MCF 10A (cell line): ENCODE data around the gene CNOT4. TPM values are rescaled to one million over a fixed set of nuclear protein-coding genes. Genes with fewer than 3 reads are reported as not detected.

Experiments used
- BruUV-seq: library from RNA; stranded (reverse); fragments of 400-500 nt; replicated peaks from 2 replicates; lab custom pipeline; 2021; lab: Mats Ljungman, UMichigan
- CTCF ChIA-PET: fragments of 300-600 bp; sonication (Branson Sonifier 250); formaldehyde crosslinking; extraction: SDS; loops from one replicate; lab custom pipeline; 2021; ENCODE audit warnings: antibody characterized with exemption, inconsistent platforms; lab: Yijun Ruan, JAX
- POLR2A ChIA-PET: fragments of 300-600, 350-650 bp; sonication (Branson Sonifier 250); formaldehyde crosslinking; extraction: SDS; loops from one replicate; lab custom pipeline; 2020; ENCODE audit warnings: antibody characterized with exemption, inconsistent platforms; lab: Yijun Ruan, JAX
- DNase-seq: peaks from one replicate; pipeline ENCODE4 v3.0.0-alpha.2; 2018; ENCODE audit not compliant: unreplicated experiment
- H3K27ac Mint-ChIP-seq: one replicate; pipeline ENCODE4 v1.8.0; 2022; ENCODE audit warnings: mild to moderate bottlenecking, low read depth, mixed read lengths; ENCODE audit not compliant: unreplicated experiment
- H3K27me3 Mint-ChIP-seq: one replicate; pipeline ENCODE4 v1.8.0; 2022; ENCODE audit warnings: mixed read lengths; ENCODE audit not compliant: insufficient read depth, unreplicated experiment
- H3K36me3 Mint-ChIP-seq: one replicate; pipeline ENCODE4 v1.8.0; 2022; ENCODE audit warnings: mild to moderate bottlenecking, moderate library complexity, mixed read lengths; ENCODE audit not compliant: insufficient read depth, unreplicated experiment
- H3K4me1 Mint-ChIP-seq: one replicate; pipeline ENCODE4 v1.8.0; 2022; ENCODE audit warnings: mixed read lengths; ENCODE audit not compliant: insufficient read depth, unreplicated experiment
- H3K4me3 Mint-ChIP-seq: one replicate; pipeline ENCODE4 v1.8.0; 2022; ENCODE audit warnings: mild to moderate bottlenecking, moderate library complexity, mixed read lengths; ENCODE audit not compliant: unreplicated experiment
- H3K9me3 Mint-ChIP-seq: one replicate; pipeline ENCODE4 v1.8.0; 2022; ENCODE audit warnings: mixed read lengths; ENCODE audit not compliant: unreplicated experiment
- CTCF ChIP-seq: fragments of 200-600 bp; IDR thresholded peaks from one replicate; pipeline ENCODE4 v1.8.0; 2022; ENCODE audit warnings: antibody characterized with exemption, mild to moderate bottlenecking; ENCODE audit not compliant: unreplicated experiment
- intact Hi-C: fragments of 100-400 bp; cut with micrococcal nuclease; formaldehyde crosslinking; loops from 2 replicates; pipeline ENCODE4 v1.14.1; 2022
- total RNA-seq: library from RNA; stranded (reverse); gene quantifications from 2 replicates; pipeline ENCODE4 v1.2.3, GENCODE V29; 2022

Gene CNOT4
- total RNA-seq, 1 experiment from 2014 or later, result 18.5 TPM

GRCh38 chr7:135380351-135380750 is 129.6 kb downstream of the CNOT4 start:
- no peak for DNase-seq
- ChIA-PET CTCF (interaction anchor here (0.5 to 1.8 kb wide), 2 partner anchors 45 to 97 kb away, joined by 4 to 6 read pairs; no protein-coding TSS in a partner anchor), POLR2A (interaction anchor here (1.2 kb wide), 2 partner anchors 8 to 178 kb away, joined by 3 to 4 read pairs; no protein-coding TSS in a partner anchor)
- H3K4me1 Mint-ChIP-seq, result no peaks in the 10 kb centered on the region
- H3K9me3 Mint-ChIP-seq, result no peaks in the 10 kb centered on the region
- BruUV-seq, result no TSS peak
- TF ChIP-seq CTCF, result no peak
- H3K27ac Mint-ChIP-seq, result no peak overlapping the region
- H3K27me3 Mint-ChIP-seq, result no peaks in the 10 kb centered on the region
- intact Hi-C loops, result no loop called here
- H3K4me3 Mint-ChIP-seq, result no peak overlapping the region
- H3K36me3 Mint-ChIP-seq, result peaks cover 6% of the 10 kb centered on the region

- Mint-ChIP-seq H3K4me1 (no peaks in the 10 kb centered on the region), H3K9me3 (no peaks in the 10 kb centered on the region), H3K27ac (no peak overlapping the region), H3K27me3 (no peaks in the 10 kb centered on the region), H3K4me3 (no peak overlapping the region), H3K36me3 (peaks cover 10% of the 10 kb centered on the region)
- intact Hi-C loops, result no loop called here
- CTCF ChIA-PET, result interaction anchor here (0.5 to 1.3 kb wide), 3 partner anchors 96 to 574 kb away, joined by 3 to 6 read pairs (median 3); no protein-coding TSS in a partner anchor
- no peak for TF ChIP-seq CTCF
- BruUV-seq, result no TSS peak
- POLR2A ChIA-PET, result interaction anchor here (1.0 to 1.5 kb wide), 3 partner anchors 9 to 131 kb away, joined by 3 to 4 read pairs (median 4); no protein-coding TSS in a partner anchor
- no peak for DNase-seq
Observed at GRCh38 chr7:135377171-135377570, 132.7 kb downstream of the CNOT4 start.

- H3K36me3 Mint-ChIP-seq, result peaks cover 10% of the 10 kb centered on the region
- TF ChIP-seq CTCF, result no peak
- CTCF ChIA-PET, result interaction anchor here (0.7 to 1.3 kb wide), 2 partner anchors 95 to 232 kb away, joined by 3 to 6 read pairs; no protein-coding TSS in a partner anchor
- DNase-seq, result no peak
- H3K4me1 Mint-ChIP-seq, result no peaks in the 10 kb centered on the region
- H3K4me3 Mint-ChIP-seq, result no peak overlapping the region
- no peaks in the 10 kb centered on the region for H3K27me3 Mint-ChIP-seq
- POLR2A ChIA-PET, result interaction anchor here (1.0 to 1.5 kb wide), 3 partner anchors 10 to 133 kb away, joined by 3 to 4 read pairs (median 4); no protein-coding TSS in a partner anchor
- H3K9me3 Mint-ChIP-seq, result no peaks in the 10 kb centered on the region
- H3K27ac Mint-ChIP-seq, result no peak overlapping the region
- BruUV-seq, result no TSS peak
- intact Hi-C loops, result no loop called here
Observed at GRCh38 chr7:135375908-135376699, 133.8 kb downstream of the CNOT4 start.

GRCh38 chr7:135374736-135375135 is 135.2 kb downstream of the CNOT4 start:
- no TSS peak for BruUV-seq
- CTCF ChIA-PET, result no interaction called here
- no peak for TF ChIP-seq CTCF
- H3K4me3 Mint-ChIP-seq, result no peak overlapping the region
- no peak for DNase-seq
- H3K27ac Mint-ChIP-seq, result no peak overlapping the region
- no peaks in the 10 kb centered on the region for H3K27me3 Mint-ChIP-seq
- POLR2A ChIA-PET, result no interaction called here
- intact Hi-C loops, result no loop called here
- no peaks in the 10 kb centered on the region for H3K4me1 Mint-ChIP-seq
- H3K9me3 Mint-ChIP-seq, result no peaks in the 10 kb centered on the region
- peaks cover 10% of the 10 kb centered on the region for H3K36me3 Mint-ChIP-seq
